K562 (cell line): Measurements from ENCODE around the gene MAL. TPM values are rescaled to one million over a fixed set of nuclear protein-coding genes. Genes with fewer than 3 reads are reported as not detected.

Source experiments
- ATAC-seq: fragments of 200-7000 bp; cut with Tn5 transposase; 3 replicates; pipeline ENCODE4 v1.9.1; 2020; ENCODE audit warnings: moderate library complexity
- BruUV-seq: library from RNA; stranded (reverse); fragments of 400-500 nt; replicated peaks from 2 replicates; lab custom pipeline; 2021; lab: Mats Ljungman, UMichigan
- CTCF ChIA-PET: fragments of 300-600 bp; formaldehyde crosslinking; extraction: SDS; loops from one replicate; lab custom pipeline; 2021; ENCODE audit warnings: low intra/inter-chr PET ratio; lab: Yijun Ruan, JAX
- POLR2A ChIA-PET: fragments of 300-600, 350-650 bp; sonication (Branson Sonifier 250); formaldehyde crosslinking; extraction: SDS; loops from one replicate; lab custom pipeline; 2021; ENCODE audit warnings: antibody characterized with exemption, inconsistent platforms; lab: Yijun Ruan, JAX
- DNase-seq, 4 experiments: peaks; one replicate each; pipeline versions ENCODE4 v3.0.0 to v3.0.0-alpha.2; 2011 to 2018; ENCODE audit warnings: low spot score in 3 of 4, mixed read lengths in 3 of 4; ENCODE audit errors: extremely low read depth in 1 of 4
- FAIRE-seq: peaks from 2 replicates; lab custom pipeline; 2011; peaks lifted over from hg19 to GRCh38; lab: Jason Lieb, UNC
- H2AFZ ChIP-seq: 2 replicates; pipeline ENCODE4 v1.6.0; 2011; ENCODE audit warnings: low read depth, low read length, control low read depth, inconsistent platforms
- H3K27ac ChIP-seq: fragments of 200-600 bp; 3 replicates; pipeline ENCODE4 v1.8.0; 2011; ENCODE audit warnings: low read depth, mild to moderate bottlenecking, control low read depth, inconsistent platforms, low read length, moderate library complexity, mixed read lengths; ENCODE audit errors: extremely low read depth
- H3K27me3 ChIP-seq, 2 experiments: fragments of 300-600 bp in 1 of 2; 2 replicates in 1 of 2; 3 replicates in 1 of 2; pipeline versions ENCODE4 v1.6.0 to v1.8.0; 2011; ENCODE audit warnings: inconsistent platforms in 2 of 2, low read length in 2 of 2, mild to moderate bottlenecking in 1 of 2, mixed read lengths in 1 of 2, moderate library complexity in 1 of 2; ENCODE audit not compliant: control insufficient read depth in 2 of 2, insufficient read depth in 2 of 2
- H3K36me3 ChIP-seq: fragments of 300-600 bp; 3 replicates; pipeline ENCODE4 v1.8.0; 2011; ENCODE audit warnings: mild to moderate bottlenecking, low read length, inconsistent platforms; ENCODE audit not compliant: control insufficient read depth, insufficient read depth
- H3K4me1 ChIP-seq, 2 experiments: fragments of 200-600 bp in 1 of 2; replicated peaks in 1 of 2; 2 replicates in 1 of 2; 3 replicates in 1 of 2; pipeline versions ENCODE4 v1.5.1 to v1.8.0; 2011; ENCODE audit warnings: inconsistent platforms in 2 of 2, low read length in 2 of 2, mild to moderate bottlenecking in 1 of 2, mixed read lengths in 1 of 2, moderate library complexity in 1 of 2; ENCODE audit not compliant: control insufficient read depth in 2 of 2, insufficient read depth in 2 of 2
- H3K4me2 ChIP-seq: 2 replicates; pipeline ENCODE4 v1.6.1; 2011; ENCODE audit warnings: low read length, control low read depth, inconsistent platforms, mixed read lengths; ENCODE audit not compliant: insufficient read depth
- H3K4me3 ChIP-seq: fragments of 200-600 bp; sonication (generic), shearing (Covaris generic); 2 replicates; pipeline ENCODE4 v1.5.1; 2016; ENCODE audit warnings: control low read depth, inconsistent platforms
- H3K79me2 ChIP-seq: fragments of 200-600 bp; 3 replicates; pipeline ENCODE4 v1.8.0; 2011; ENCODE audit warnings: low read length, inconsistent platforms; ENCODE audit not compliant: control insufficient read depth, insufficient read depth
- H3K9ac ChIP-seq, 2 experiments: 2 replicates each; pipeline versions ENCODE4 v1.6.0 to v1.6.1; 2011; ENCODE audit warnings: low read depth in 2 of 2, low read length in 2 of 2, control low read depth in 1 of 2, inconsistent platforms in 1 of 2, mild to moderate bottlenecking in 1 of 2, mixed read lengths in 1 of 2; ENCODE audit not compliant: insufficient read depth in 1 of 2
- H3K9me1 ChIP-seq: one replicate; pipeline ENCODE4 v1.6.0; 2011; ENCODE audit warnings: inconsistent platforms, mild to moderate bottlenecking, low read length, moderate library complexity; ENCODE audit not compliant: control insufficient read depth, insufficient read depth
- H3K9me3 ChIP-seq: replicated peaks from 2 replicates; pipeline ENCODE4 v1.5.1; 2011; ENCODE audit warnings: low read depth, low read length, inconsistent platforms; ENCODE audit not compliant: control insufficient read depth, insufficient read depth
- H4K20me1 ChIP-seq: replicated peaks from 2 replicates; pipeline ENCODE4 v1.6.1; 2011; ENCODE audit warnings: low read length, inconsistent platforms, mixed read lengths; ENCODE audit not compliant: control insufficient read depth, insufficient read depth
- DACH1 ChIP-seq: fragments of 450-650 bp; IDR thresholded peaks from 2 replicates; pipeline ENCODE4 v1.6.1; 2018; ENCODE audit not compliant: partially characterized antibody
- HDAC6 ChIP-seq: IDR thresholded peaks from 2 replicates; pipeline ENCODE4 v1.6.1; 2012; ENCODE audit warnings: low read depth, mild to moderate bottlenecking, control low read depth, inconsistent platforms, low read length, moderate library complexity
- HMGN3 ChIP-seq: IDR thresholded peaks from 2 replicates; pipeline ENCODE4 v1.6.1; 2011; ENCODE audit warnings: borderline replicate concordance, low read depth, mild to moderate bottlenecking, mixed read lengths, low read length; ENCODE audit not compliant: insufficient read length; ENCODE audit errors: extremely low read depth
- LCOR ChIP-seq: sonication (generic); formaldehyde crosslinking; IDR thresholded peaks from 2 replicates; pipeline ENCODE4 v1.8.0; 2022; ENCODE audit warnings: mild to moderate bottlenecking, missing genetic modification reagents
- PKNOX1 ChIP-seq: fragments of 450-650 bp; IDR thresholded peaks from 2 replicates; pipeline ENCODE4 v1.6.1; 2016
- POLR2B ChIP-seq: fragments of 450-650 bp; IDR thresholded peaks from 2 replicates; pipeline ENCODE4 v1.6.1; 2018; ENCODE audit warnings: low read depth; ENCODE audit not compliant: partially characterized antibody
- RBM34 ChIP-seq: fragments of 200-400 bp; formaldehyde crosslinking; IDR thresholded peaks from 2 replicates; pipeline ENCODE4 v1.6.1; 2018; ENCODE audit warnings: low read length, borderline replicate concordance; ENCODE audit not compliant: insufficient read depth
- ZNF263 ChIP-seq: sonication (generic); formaldehyde crosslinking; IDR thresholded peaks from 2 replicates; pipeline ENCODE4 v1.8.0; 2022; ENCODE audit warnings: mild to moderate bottlenecking, missing genetic modification reagents, borderline replicate concordance
- ZNF274 ChIP-seq: IDR thresholded peaks from 2 replicates; pipeline ENCODE4 v1.6.1; 2011; ENCODE audit warnings: low read depth, mild to moderate bottlenecking, low read length, moderate library complexity, borderline replicate concordance
- ZNF830 ChIP-seq: fragments of 250-450 bp; sonication (Bioruptor Pico); IDR thresholded peaks from 2 replicates; pipeline ENCODE4 v1.5.0; 2021; ENCODE audit warnings: mild to moderate bottlenecking
- WGBS: fragments of 100-300 bp; shearing (Covaris generic); methylation state at CpG from one replicate; pipeline ENCODE4 v1.1.6; 2016; ENCODE audit warnings: low coverage, mixed read lengths; ENCODE audit not compliant: insufficient coverage; ENCODE audit errors: missing lambda C conversion rate; 5-methylcytosine and 5-hydroxymethylcytosine counted together
- in situ Hi-C: fragments of 300-500 bp; cut with MboI; formaldehyde crosslinking; loops from 4 replicates; pipeline ENCODE4 v1.15.0; 2018; ENCODE audit warnings: inconsistent platforms, mixed read lengths
- intact Hi-C: fragments of 100-400 bp; cut with micrococcal nuclease; formaldehyde crosslinking; loops from 2 replicates; pipeline ENCODE4 v1.14.2; 2022
- polyA plus RNA-seq, 8 experiments: library from polyadenylated mRNA; depleted of rRNA in 4 of 8; stranded (reverse) in 5 of 8; unstranded in 3 of 8; fragments of >200 nt; fragmentation: Nextera tagmentation in 2 of 8; fragmentation: Illumina TruSeq in 1 of 8; extraction: Ambion mirVana in 2 of 8; extraction: Trizol in 1 of 8; gene quantifications; 2 replicates each; pipeline versions ENCODE4 v1.2.1 to v1.2.3, GENCODE V29; 2011 to 2014; ENCODE audit warnings: inconsistent platforms in 1 of 8, missing spikeins in 1 of 8
- total RNA-seq, 7 experiments: library from RNA; depleted of rRNA in 6 of 7; stranded (reverse); fragments of >200 nt in 6 of 7; fragmentation: Illumina TruSeq in 2 of 7; extraction: Trizol in 2 of 7; gene quantifications; 2 replicates each; pipeline versions ENCODE4 v1.2.1 to v1.2.3, GENCODE V29; 2011 to 2021; ENCODE audit warnings: low replicate concordance in 1 of 7
- TF ChIP-seq, protein P1 (sequence below), 2 experiments: IDR thresholded peaks in 1 of 2; conservative IDR thresholded peaks in 1 of 2; 2 replicates each; pipeline ENCODE4 v1.6.1; 2016; ENCODE audit warnings: low read depth in 2 of 2, mild to moderate bottlenecking in 1 of 2, missing compliant biosample characterization in 1 of 2, missing genetic modification characterization in 1 of 2, moderate library complexity in 1 of 2
- TF ChIP-seq, protein P2 (sequence below): fragments of 450-650 bp; IDR thresholded peaks from 2 replicates; pipeline ENCODE4 v1.6.1; 2017; ENCODE audit warnings: antibody characterized with exemption, mild to moderate bottlenecking
- TF ChIP-seq, protein P3 (sequence below): fragments of 450-650 bp; IDR thresholded peaks from one replicate; pipeline ENCODE4 v1.6.1; 2018; ENCODE audit warnings: mild to moderate bottlenecking, moderate library complexity; ENCODE audit not compliant: partially characterized antibody

Gene MAL
- total and polyA plus RNA-seq, 9 of the 15 experiments (the other 6 are each of a cell fraction or from before 2014, with no cell fraction given) = not detected

DNA sequence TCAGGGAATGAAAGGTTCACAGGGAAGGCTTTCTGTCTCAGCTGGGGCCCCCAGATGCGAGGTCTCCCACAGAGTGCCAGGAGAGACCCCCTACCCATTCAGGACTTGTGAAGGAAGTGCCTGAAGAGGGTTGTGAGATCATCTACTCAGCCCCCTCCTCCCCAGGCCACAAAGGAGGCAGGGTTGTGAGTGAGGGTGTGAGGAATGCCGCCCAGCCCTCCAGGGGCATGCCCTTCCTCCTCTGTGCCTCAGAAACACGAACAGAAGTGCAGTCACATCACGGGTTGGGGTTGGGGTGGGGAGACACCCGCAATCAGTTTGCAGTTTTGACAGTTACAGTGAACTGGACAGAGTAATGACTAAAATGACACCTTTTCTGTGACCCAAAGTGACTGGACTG, 5.0 kb downstream of the MAL start:
- CTCF ChIA-PET = no interaction called here
- Histone ChIP-seq H3K9me1 (no peaks in the 10 kb centered on the region), H3K4me3 (no peak overlapping the region), H3K27me3 (peaks cover 11 to 61% of the 10 kb centered on the region in 2 experiments; a peak in 4 of 5 replicates), H3K36me3 (no peaks in the 10 kb centered on the region), H3K9ac (no peak overlapping the region), H3K9me3 (no peaks in the 10 kb centered on the region), H3K4me2 (no peak overlapping the region), H3K27ac (no peak overlapping the region), H2AFZ (no peak overlapping the region), H4K20me1 (0 out of 2 replicates have a peak, but pooled peaks cover 6% of the 10 kb centered on the region), H3K4me1 (peaks cover 0 to 12% of the 10 kb centered on the region in 2 experiments; a peak in 2 of 5 replicates), H3K79me2 (no peaks in the 10 kb centered on the region)
- BruUV-seq = no TSS peak
- POLR2A ChIA-PET = no interaction called here
- intact Hi-C loops = no loop called here
- FAIRE-seq = no peak
- ATAC-seq = no peak
- DNase-seq = no peak
- in situ Hi-C loops = no loop called here
- 0% methylated on average over 4 of the region's 5 CpGs for WGBS
- no peak for TF ChIP-seq POLR2B
- TF ChIP-seq, protein P1, sequence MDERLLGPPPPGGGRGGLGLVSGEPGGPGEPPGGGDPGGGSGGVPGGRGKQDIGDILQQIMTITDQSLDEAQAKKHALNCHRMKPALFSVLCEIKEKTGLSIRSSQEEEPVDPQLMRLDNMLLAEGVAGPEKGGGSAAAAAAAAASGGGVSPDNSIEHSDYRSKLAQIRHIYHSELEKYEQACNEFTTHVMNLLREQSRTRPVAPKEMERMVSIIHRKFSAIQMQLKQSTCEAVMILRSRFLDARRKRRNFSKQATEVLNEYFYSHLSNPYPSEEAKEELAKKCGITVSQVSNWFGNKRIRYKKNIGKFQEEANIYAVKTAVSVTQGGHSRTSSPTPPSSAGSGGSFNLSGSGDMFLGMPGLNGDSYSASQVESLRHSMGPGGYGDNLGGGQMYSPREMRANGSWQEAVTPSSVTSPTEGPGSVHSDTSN (CRISPR knock-in tag; IDR thresholded peaks at IDR 0.05; ENCODE audit: low read depth) = no peak
- TF ChIP-seq, protein P1 (tag; conservative IDR thresholded peaks at IDR 0.05; ENCODE audit: low read depth) = no peak
- no peak for TF ChIP-seq HDAC6
- TF ChIP-seq HMGN3 = no peak
- TF ChIP-seq ZNF263 (CRISPR knock-in tag) = no peak
- TF ChIP-seq DACH1 = no peak
- no peak for TF ChIP-seq LCOR (CRISPR knock-in tag)
- TF ChIP-seq ZNF274 = no peak
- TF ChIP-seq, protein P2, sequence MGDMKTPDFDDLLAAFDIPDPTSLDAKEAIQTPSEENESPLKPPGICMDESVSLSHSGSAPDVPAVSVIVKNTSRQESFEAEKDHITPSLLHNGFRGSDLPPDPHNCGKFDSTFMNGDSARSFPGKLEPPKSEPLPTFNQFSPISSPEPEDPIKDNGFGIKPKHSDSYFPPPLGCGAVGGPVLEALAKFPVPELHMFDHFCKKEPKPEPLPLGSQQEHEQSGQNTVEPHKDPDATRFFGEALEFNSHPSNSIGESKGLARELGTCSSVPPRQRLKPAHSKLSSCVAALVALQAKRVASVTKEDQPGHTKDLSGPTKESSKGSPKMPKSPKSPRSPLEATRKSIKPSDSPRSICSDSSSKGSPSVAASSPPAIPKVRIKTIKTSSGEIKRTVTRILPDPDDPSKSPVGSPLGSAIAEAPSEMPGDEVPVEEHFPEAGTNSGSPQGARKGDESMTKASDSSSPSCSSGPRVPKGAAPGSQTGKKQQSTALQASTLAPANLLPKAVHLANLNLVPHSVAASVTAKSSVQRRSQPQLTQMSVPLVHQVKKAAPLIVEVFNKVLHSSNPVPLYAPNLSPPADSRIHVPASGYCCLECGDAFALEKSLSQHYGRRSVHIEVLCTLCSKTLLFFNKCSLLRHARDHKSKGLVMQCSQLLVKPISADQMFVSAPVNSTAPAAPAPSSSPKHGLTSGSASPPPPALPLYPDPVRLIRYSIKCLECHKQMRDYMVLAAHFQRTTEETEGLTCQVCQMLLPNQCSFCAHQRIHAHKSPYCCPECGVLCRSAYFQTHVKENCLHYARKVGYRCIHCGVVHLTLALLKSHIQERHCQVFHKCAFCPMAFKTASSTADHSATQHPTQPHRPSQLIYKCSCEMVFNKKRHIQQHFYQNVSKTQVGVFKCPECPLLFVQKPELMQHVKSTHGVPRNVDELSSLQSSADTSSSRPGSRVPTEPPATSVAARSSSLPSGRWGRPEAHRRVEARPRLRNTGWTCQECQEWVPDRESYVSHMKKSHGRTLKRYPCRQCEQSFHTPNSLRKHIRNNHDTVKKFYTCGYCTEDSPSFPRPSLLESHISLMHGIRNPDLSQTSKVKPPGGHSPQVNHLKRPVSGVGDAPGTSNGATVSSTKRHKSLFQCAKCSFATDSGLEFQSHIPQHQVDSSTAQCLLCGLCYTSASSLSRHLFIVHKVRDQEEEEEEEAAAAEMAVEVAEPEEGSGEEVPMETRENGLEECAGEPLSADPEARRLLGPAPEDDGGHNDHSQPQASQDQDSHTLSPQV = no peak
- TF ChIP-seq PKNOX1 = no peak
- TF ChIP-seq, protein P3, sequence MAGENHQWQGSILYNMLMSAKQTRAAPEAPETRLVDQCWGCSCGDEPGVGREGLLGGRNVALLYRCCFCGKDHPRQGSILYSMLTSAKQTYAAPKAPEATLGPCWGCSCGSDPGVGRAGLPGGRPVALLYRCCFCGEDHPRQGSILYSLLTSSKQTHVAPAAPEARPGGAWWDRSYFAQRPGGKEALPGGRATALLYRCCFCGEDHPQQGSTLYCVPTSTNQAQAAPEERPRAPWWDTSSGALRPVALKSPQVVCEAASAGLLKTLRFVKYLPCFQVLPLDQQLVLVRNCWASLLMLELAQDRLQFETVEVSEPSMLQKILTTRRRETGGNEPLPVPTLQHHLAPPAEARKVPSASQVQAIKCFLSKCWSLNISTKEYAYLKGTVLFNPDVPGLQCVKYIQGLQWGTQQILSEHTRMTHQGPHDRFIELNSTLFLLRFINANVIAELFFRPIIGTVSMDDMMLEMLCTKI = no peak
- no peak for TF ChIP-seq ZNF830
- no peak for TF ChIP-seq RBM34
